PC-3 (cell line): ENCODE measurements around the gene NOL8. TPM values are rescaled to one million over a fixed set of nuclear protein-coding genes. Genes with fewer than 3 reads are reported as not detected.

Source experiments
- ATAC-seq: fragments of 200-7000 bp; cut with Tn5 transposase; 2 replicates; pipeline ENCODE4 v1.9.1; 2020; ENCODE audit warnings: mild to moderate bottlenecking, moderate library complexity
- BruUV-seq: library from RNA; stranded (reverse); fragments of 400-500 nt; replicated peaks from 2 replicates; lab custom pipeline; 2021; lab: Mats Ljungman, UMichigan
- CTCF ChIA-PET: fragments of 300-600 bp; sonication (Branson Sonifier 250); formaldehyde crosslinking; loops from one replicate; lab custom pipeline; 2022; ENCODE audit warnings: antibody characterized with exemption; lab: Charles Lee
- POLR2A ChIA-PET: fragments of 300-600 bp; sonication (Branson Sonifier 250); formaldehyde crosslinking; loops from one replicate; lab custom pipeline; 2022; ENCODE audit warnings: antibody characterized with exemption; ENCODE audit not compliant: unreplicated experiment; lab: Charles Lee
- DNase-seq: peaks from one replicate; pipeline ENCODE4 v3.0.0-alpha.2; 2015
- H2AFZ ChIP-seq: fragments of 300-600 bp; sonication (generic); 2 replicates; pipeline ENCODE4 v1.6.0; 2016; ENCODE audit warnings: antibody characterized with exemption, low read length
- H3F3A ChIP-seq: fragments of 300-600 bp; sonication (generic); one replicate; pipeline ENCODE4 v1.6.0; 2017; ENCODE audit warnings: antibody characterized with exemption, low read length, control low read depth, mild to moderate bottlenecking; ENCODE audit not compliant: unreplicated experiment
- H3K27ac ChIP-seq: fragments of 300-600 bp; sonication (generic); 2 replicates; pipeline ENCODE4 v1.5.1; 2016; ENCODE audit warnings: mild to moderate bottlenecking, low read length
- H3K27me3 ChIP-seq: fragments of 300-600 bp; sonication (generic); 2 replicates; pipeline ENCODE4 v1.6.1; 2016; ENCODE audit warnings: low read length, mixed read lengths
- H3K36me3 ChIP-seq: fragments of 300-600 bp; sonication (generic); 2 replicates; pipeline ENCODE4 v1.6.1; 2016; ENCODE audit warnings: low read depth, mixed run types, low read length, mixed read lengths
- H3K4me1 ChIP-seq: fragments of 300-600 bp; sonication (generic); 2 replicates; pipeline ENCODE4 v1.5.1; 2016; ENCODE audit warnings: low read length; ENCODE audit not compliant: insufficient read depth
- H3K4me2 ChIP-seq: fragments of 300-600 bp; sonication (generic); 2 replicates; pipeline ENCODE4 v1.6.0; 2016; ENCODE audit warnings: low read length
- H3K4me3 ChIP-seq: fragments of 300-600 bp; sonication (generic); 2 replicates; pipeline ENCODE4 v1.5.1; 2016; ENCODE audit warnings: mild to moderate bottlenecking, low read length, mixed read lengths
- H3K79me2 ChIP-seq: fragments of 300-600 bp; sonication (generic); 2 replicates; pipeline ENCODE4 v1.6.1; 2017; ENCODE audit warnings: low read length, mixed read lengths
- H3K9ac ChIP-seq: fragments of 300-600 bp; sonication (generic); 2 replicates; pipeline ENCODE4 v1.6.0; 2016; ENCODE audit warnings: mild to moderate bottlenecking, low read length
- H3K9me2 ChIP-seq: fragments of 300-600 bp; sonication (generic); replicated peaks from 2 replicates; pipeline ENCODE4 v1.6.1; 2016; ENCODE audit warnings: mixed run types, low read length, mixed read lengths
- H3K9me3 ChIP-seq: fragments of 300-600 bp; sonication (generic); 2 replicates; pipeline ENCODE4 v1.6.1; 2016; ENCODE audit warnings: low read length, mixed read lengths
- H4K20me1 ChIP-seq: fragments of 300-600 bp; sonication (generic); 2 replicates; pipeline ENCODE4 v1.6.1; 2016; ENCODE audit warnings: low read length, mixed read lengths
- EZH2 ChIP-seq: fragments of 300-600 bp; sonication (generic); IDR thresholded peaks from one replicate; pipeline ENCODE4 v1.6.1; 2017; ENCODE audit warnings: antibody characterized with exemption, mild to moderate bottlenecking, low read length; ENCODE audit not compliant: unreplicated experiment
- EZH2phosphoT487 ChIP-seq: fragments of 300-600 bp; sonication (generic); IDR thresholded peaks from 2 replicates; pipeline ENCODE4 v1.6.1; 2018; ENCODE audit warnings: mild to moderate bottlenecking, antibody characterized with exemption, low read length, borderline replicate concordance
- intact Hi-C: fragments of 100-400 bp; cut with micrococcal nuclease; formaldehyde crosslinking; loops from 2 replicates; pipeline ENCODE4 v1.9.0; 2023
- microRNA-seq: library from miRNA; unstranded; fragments of <30 nt; microRNA quantifications from one replicate; pipeline ENCODE4 v1.1.0, GENCODE V29; 2020; ENCODE audit not compliant: unreplicated experiment
- total RNA-seq: library from RNA; depleted of rRNA; stranded (reverse); fragments of >200 nt; gene quantifications from 2 replicates; pipeline ENCODE4 v1.2.3, GENCODE V29; 2014; rRNA removed
- TF ChIP-seq, protein P1 (sequence below): fragments of 300-600 bp; sonication (generic); conservative IDR thresholded peaks from 2 replicates; pipeline ENCODE4 v1.5.1; 2017; ENCODE audit warnings: antibody characterized with exemption, low read depth, mild to moderate bottlenecking, low read length

Gene NOL8
- total RNA-seq, 1 experiment from 2014 or later, result 21.0 TPM

DNA sequence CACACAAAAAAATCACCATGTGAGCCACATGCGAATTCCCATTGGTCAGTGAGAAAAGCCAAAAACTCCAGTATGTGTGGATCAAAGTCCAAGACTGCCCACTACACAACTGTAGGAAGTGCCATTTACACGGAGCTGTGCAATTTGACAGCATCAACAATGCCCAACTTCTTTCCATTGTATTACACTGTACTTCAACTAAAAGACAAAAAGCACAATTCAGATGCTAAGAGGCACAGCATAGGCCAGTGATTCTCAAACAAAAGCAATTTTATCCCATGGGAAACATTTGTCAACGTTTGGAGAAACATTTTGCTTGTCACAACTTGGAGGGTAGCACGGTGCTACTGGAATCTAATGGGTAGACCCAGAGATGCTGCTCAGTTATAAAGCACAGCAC lies 71.5 kb downstream of the NOL8 start:
- Histone ChIP-seq H3K79me2 (no peaks in the 10 kb centered on the region), H4K20me1 (no peaks in the 10 kb centered on the region), H3K9me2 (no peaks in the 10 kb centered on the region), H3K27ac (no peak overlapping the region), H3K4me2 (no peak overlapping the region), H3K36me3 (peaks cover 55% of the 10 kb centered on the region), H3K27me3 (no peaks in the 10 kb centered on the region), H2AFZ (no peak overlapping the region), H3K4me1 (no peaks in the 10 kb centered on the region), H3K9me3 (no peaks in the 10 kb centered on the region), H3F3A (no peaks in the 10 kb centered on the region), H3K4me3 (no peak overlapping the region), H3K9ac (no peak overlapping the region)
- BruUV-seq, result no TSS peak
- TF ChIP-seq EZH2phosphoT487 (no peak), EZH2 (no peak)
- TF ChIP-seq, protein P1, sequence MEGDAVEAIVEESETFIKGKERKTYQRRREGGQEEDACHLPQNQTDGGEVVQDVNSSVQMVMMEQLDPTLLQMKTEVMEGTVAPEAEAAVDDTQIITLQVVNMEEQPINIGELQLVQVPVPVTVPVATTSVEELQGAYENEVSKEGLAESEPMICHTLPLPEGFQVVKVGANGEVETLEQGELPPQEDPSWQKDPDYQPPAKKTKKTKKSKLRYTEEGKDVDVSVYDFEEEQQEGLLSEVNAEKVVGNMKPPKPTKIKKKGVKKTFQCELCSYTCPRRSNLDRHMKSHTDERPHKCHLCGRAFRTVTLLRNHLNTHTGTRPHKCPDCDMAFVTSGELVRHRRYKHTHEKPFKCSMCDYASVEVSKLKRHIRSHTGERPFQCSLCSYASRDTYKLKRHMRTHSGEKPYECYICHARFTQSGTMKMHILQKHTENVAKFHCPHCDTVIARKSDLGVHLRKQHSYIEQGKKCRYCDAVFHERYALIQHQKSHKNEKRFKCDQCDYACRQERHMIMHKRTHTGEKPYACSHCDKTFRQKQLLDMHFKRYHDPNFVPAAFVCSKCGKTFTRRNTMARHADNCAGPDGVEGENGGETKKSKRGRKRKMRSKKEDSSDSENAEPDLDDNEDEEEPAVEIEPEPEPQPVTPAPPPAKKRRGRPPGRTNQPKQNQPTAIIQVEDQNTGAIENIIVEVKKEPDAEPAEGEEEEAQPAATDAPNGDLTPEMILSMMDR, result no peak
- ATAC-seq (no peak), DNase-seq (no peak)
- CTCF ChIA-PET, result no interaction called here
- POLR2A ChIA-PET, result no interaction called here
- intact Hi-C loops, result no loop called here

DNA sequence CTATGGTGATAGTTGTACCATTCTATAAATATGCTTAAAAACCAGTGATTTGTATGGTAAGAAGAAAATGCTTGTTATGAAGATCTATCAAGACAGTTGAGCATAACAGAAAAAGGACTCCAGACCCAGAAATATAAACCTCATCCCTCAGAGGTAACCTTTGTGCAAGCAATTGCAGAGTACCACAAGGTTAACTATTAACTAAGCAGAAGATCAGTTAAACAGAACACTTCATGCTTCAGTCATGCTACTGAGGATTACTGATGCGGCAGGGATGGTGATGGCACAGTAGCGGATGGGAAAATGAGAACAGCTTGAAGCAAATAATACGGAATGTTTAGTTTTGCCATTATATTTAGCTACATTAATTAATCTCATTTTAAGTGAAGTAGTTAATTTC lies 77.2 kb downstream of the NOL8 start:
- Histone ChIP-seq H2AFZ (no peak overlapping the region), H3K36me3 (peaks cover 52% of the 10 kb centered on the region), H3K4me2 (no peak overlapping the region), H4K20me1 (no peaks in the 10 kb centered on the region; the same call in 1 of the 2 replicates), H3K4me3 (no peak overlapping the region), H3K79me2 (no peaks in the 10 kb centered on the region), H3F3A (no peaks in the 10 kb centered on the region), H3K4me1 (0 out of 2 replicates have a peak, but pooled peaks cover 7% of the 10 kb centered on the region), H3K27ac (no peak overlapping the region), H3K27me3 (no peaks in the 10 kb centered on the region), H3K9me3 (no peaks in the 10 kb centered on the region), H3K9ac (no peak overlapping the region), H3K9me2 (no peaks in the 10 kb centered on the region)
- intact Hi-C loops, result no loop called here
- no peak for DNase-seq
- ATAC-seq, result no peak
- ChIA-PET POLR2A (no interaction called here), CTCF (no interaction called here)
- TF ChIP-seq EZH2 (no peak), EZH2phosphoT487 (no peak)
- TF ChIP-seq, protein P1, result no peak
- no TSS peak for BruUV-seq

Small RNA genes lying within 50 kb of the gene (microRNA-seq; reads per million reads assigned to microRNA genes)
- 0.75 reads per million for gene MIR3651

Other genes with a start within 250 kb of the NOL8 start
- 53.3 and 63.3 TPM in 2 replicates for gene SPTLC1, start 209.9 kb downstream of the NOL8 start, total RNA-seq
- 128 and 148 TPM in 2 replicates for gene IARS1, start 31.7 kb downstream of the NOL8 start, total RNA-seq
- 2.7 and 8.3 TPM in 2 replicates for gene CENPP, start 603 bp upstream of the NOL8 start, total RNA-seq
- gene OGN, start 79.2 kb upstream of the NOL8 start, total RNA-seq, result not detected in 2 replicates
- gene OMD, start 99.1 kb upstream of the NOL8 start, total RNA-seq, result not detected in 2 replicates
- not detected in 2 replicates for gene ASPN, start 157.2 kb upstream of the NOL8 start, total RNA-seq
- gene ECM2, start 210.6 kb upstream of the NOL8 start, total RNA-seq, result 0.29 TPM in 1 of 2 replicates, not detected in the other